Measurements from ENCODE around the gene MSRB1. TPM values are rescaled to one million over a fixed set of nuclear protein-coding genes. Genes with fewer than 3 reads are reported as not detected.

MSRB1 gene
- total RNA-seq, 4 donors from 2014 or later: 5.0 to 43.7 (median 12.4) TPM

DNA sequence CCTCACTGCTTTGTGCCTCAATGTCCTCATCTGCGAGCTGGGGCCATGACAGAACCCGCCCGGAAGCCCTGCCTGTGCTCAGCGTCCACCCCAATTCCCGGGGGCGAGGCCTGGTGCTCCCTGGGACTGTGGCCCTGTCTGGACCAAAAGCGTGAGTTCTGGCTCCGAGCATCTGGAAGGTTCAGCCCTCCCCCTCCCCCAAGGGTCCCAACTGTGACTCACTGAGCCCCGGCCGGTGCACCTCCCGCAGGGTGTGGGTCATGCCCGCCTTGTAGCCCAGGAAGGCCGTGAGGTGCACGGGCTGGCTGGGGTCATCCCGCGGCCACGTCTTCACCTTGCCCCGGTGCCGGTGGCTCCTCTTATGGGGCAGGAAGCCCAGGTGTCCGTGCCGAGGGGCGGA is 10.7 kb upstream of the MSRB1 start:
- no peaks in the 10 kb centered on the region for H3K9me3 ChIP-seq
- H3K27me3 ChIP-seq: no peaks in the 10 kb centered on the region
- no peak for DNase-seq
- TF ChIP-seq POLR2A (IDR thresholded peaks at IDR 0.05): no peak
- intact Hi-C loops (cut with DNase I): no loop called here
- whole genome bisulfite sequencing, 2 donors: 88 to 90% methylated on average over 13 to 15 of the region's 22 CpGs
- H3K27ac ChIP-seq: no peak overlapping the region
- peaks cover 0 to 1% of the 10 kb centered on the region in 2 donors for H3K4me1 ChIP-seq
- no peak overlapping the region for H3K4me3 ChIP-seq (replicated peaks in 1 of 3)
- H3K36me3 ChIP-seq: no peaks in the 10 kb centered on the region

DNA sequence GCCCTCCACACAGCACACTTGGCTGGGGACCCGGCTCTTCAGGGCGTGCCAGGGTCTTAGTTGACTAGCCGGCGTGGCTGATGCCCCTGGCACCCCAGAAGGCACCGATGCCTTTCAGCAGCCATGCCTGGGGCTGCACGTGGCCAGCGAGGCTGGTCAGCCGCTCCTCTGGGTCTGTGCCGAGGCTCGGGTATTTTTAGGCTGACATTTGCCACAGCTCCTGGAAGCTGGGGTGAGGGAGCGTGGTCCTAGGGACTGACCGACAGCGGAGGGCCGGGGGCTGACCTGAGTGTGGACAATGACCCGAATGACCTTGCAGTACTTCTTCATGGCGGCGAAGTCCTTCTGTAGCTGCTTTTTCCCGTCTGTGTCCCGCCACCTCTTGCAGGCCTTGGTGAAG is 7.6 kb upstream of the MSRB1 start:
- TF ChIP-seq, protein P1, sequence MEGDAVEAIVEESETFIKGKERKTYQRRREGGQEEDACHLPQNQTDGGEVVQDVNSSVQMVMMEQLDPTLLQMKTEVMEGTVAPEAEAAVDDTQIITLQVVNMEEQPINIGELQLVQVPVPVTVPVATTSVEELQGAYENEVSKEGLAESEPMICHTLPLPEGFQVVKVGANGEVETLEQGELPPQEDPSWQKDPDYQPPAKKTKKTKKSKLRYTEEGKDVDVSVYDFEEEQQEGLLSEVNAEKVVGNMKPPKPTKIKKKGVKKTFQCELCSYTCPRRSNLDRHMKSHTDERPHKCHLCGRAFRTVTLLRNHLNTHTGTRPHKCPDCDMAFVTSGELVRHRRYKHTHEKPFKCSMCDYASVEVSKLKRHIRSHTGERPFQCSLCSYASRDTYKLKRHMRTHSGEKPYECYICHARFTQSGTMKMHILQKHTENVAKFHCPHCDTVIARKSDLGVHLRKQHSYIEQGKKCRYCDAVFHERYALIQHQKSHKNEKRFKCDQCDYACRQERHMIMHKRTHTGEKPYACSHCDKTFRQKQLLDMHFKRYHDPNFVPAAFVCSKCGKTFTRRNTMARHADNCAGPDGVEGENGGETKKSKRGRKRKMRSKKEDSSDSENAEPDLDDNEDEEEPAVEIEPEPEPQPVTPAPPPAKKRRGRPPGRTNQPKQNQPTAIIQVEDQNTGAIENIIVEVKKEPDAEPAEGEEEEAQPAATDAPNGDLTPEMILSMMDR (IDR thresholded peaks at IDR 0.05): no peak
- no peak for TF ChIP-seq POLR2A (IDR thresholded peaks at IDR 0.05)

DNA sequence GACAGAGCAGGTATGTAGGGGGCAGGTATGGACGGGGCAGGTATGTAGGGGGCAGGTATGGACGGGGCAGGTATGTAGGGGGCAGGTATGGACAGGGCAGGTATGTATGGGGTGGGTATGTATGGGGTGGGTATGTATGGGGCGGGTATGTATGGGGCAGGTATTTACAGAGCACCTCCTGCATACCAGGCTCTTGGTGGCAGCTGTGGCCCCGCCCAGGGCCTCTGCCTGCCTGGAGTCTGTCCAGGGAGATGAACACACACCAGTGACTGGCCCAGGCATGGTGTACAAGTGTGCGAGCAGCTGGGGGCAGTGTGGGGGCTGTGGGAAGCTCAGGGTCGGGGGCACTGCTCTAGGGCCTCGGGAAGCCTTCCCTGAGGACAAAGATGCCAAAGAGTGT is 7.0 kb upstream of the MSRB1 start:
- Histone ChIP-seq H3K27ac (no peak overlapping the region), H3K4me3 (replicated peaks in 1 of 3) (no peak overlapping the region), H3K9me3 (no peaks in the 10 kb centered on the region), H3K27me3 (no peaks in the 10 kb centered on the region), H3K36me3 (no peaks in the 10 kb centered on the region), H3K4me1 (no peaks in the 10 kb centered on the region)
- TF ChIP-seq POLR2A (IDR thresholded peaks at IDR 0.05): no peak
- TF ChIP-seq, protein P1 (IDR thresholded peaks at IDR 0.05): no peak
- intact Hi-C loops (cut with DNase I): no loop called here
- WGBS, 2 donors: 64 to 72% methylated on average over 7 of the region's 7 CpGs
- DNase-seq: no peak

More for the DNA sequence above, 7.6 kb upstream of the MSRB1 start:
- Histone ChIP-seq H3K4me1 (no peaks in the 10 kb centered on the region), H3K27me3 (no peaks in the 10 kb centered on the region), H3K9me3 (no peaks in the 10 kb centered on the region), H3K27ac (no peak overlapping the region), H3K36me3 (no peaks in the 10 kb centered on the region), H3K4me3 (replicated peaks in 1 of 3) (no peak overlapping the region)
- DNase-seq: no peak
- WGBS, 2 donors: 89 to 95% methylated on average over 10 to 19 of the region's 19 CpGs
- intact Hi-C loops (cut with DNase I): no loop called here

- Histone ChIP-seq H3K9me3 (no peaks in the 10 kb centered on the region), H3K36me3 (no peaks in the 10 kb centered on the region), H3K4me3 (replicated peaks in 1 of 3) (no peak overlapping the region), H3K27ac (no peak overlapping the region), H3K27me3 (no peaks in the 10 kb centered on the region), H3K4me1 (no peaks in the 10 kb centered on the region)
- 90 to 93% methylated on average over 11 of the region's 11 CpGs for WGBS, 2 donors
- no peak for DNase-seq
- no peak for TF ChIP-seq POLR2A (IDR thresholded peaks at IDR 0.05)
- TF ChIP-seq, protein P1 (IDR thresholded peaks at IDR 0.05): no peak
- intact Hi-C loops (cut with DNase I): no loop called here
These were observed 6.5 kb upstream of the MSRB1 start for GRCh38 chr16:1949507-1949906.

GRCh38 chr16:1947369-1947670 is 4.3 kb upstream of the MSRB1 start:
- DNase-seq: no peak
- no peak for TF ChIP-seq POLR2A (IDR thresholded peaks at IDR 0.05)
- TF ChIP-seq, protein P1 (IDR thresholded peaks at IDR 0.05): no peak
- no peak overlapping the region for H3K27ac ChIP-seq
- H3K9me3 ChIP-seq: no peaks in the 10 kb centered on the region
- no peak overlapping the region for H3K4me3 ChIP-seq (replicated peaks in 1 of 3)
- WGBS, 2 donors: 86 to 96% methylated on average over 5 to 8 of the region's 9 CpGs
- peaks cover 6 to 10% of the 10 kb centered on the region in 2 donors for H3K4me1 ChIP-seq
- intact Hi-C loops (cut with DNase I): no loop called here
- no peaks in the 10 kb centered on the region for H3K27me3 ChIP-seq
- H3K36me3 ChIP-seq: no peaks in the 10 kb centered on the region
